HEK293 (cell line): ENCODE measurements around the gene DCAF4.
A peak's percentile ranks its signal among the peaks of the same experiment; 100 is the strongest.

Source experiments
- CTCF ChIA-PET: fragments of 350-600 bp; formaldehyde crosslinking; extraction: SDS; loops from one replicate; lab custom pipeline; 2021; ENCODE audit warnings: antibody characterized with exemption; lab: Yijun Ruan, JAX
- POLR2A ChIA-PET: fragments of 300-600 bp; formaldehyde crosslinking; extraction: SDS; loops from one replicate; lab custom pipeline; 2020; ENCODE audit warnings: antibody characterized with exemption, inconsistent platforms; lab: Yijun Ruan, JAX
- H3K27ac ChIP-seq: fragments of 200-500 bp; sonication (Bioruptor generic); 2 replicates; pipeline ENCODE4 v1.5.1; 2014; ENCODE audit warnings: low read depth, low read length, control low read depth, inconsistent platforms; ENCODE audit errors: extremely low read depth
- H3K36me3 ChIP-seq, 2 experiments: fragments of 200-500 bp in 1 of 2; sonication (Bioruptor generic) in 1 of 2; 1 replicate in 1 of 2; 2 replicates in 1 of 2; pipeline ENCODE4 v1.5.1; 2014 to 2017; ENCODE audit warnings: inconsistent platforms in 2 of 2, low read length in 2 of 2; ENCODE audit not compliant: control insufficient read depth in 2 of 2, insufficient read depth in 1 of 2
- H3K4me1 ChIP-seq: fragments of 200-500 bp; sonication (Bioruptor generic); 2 replicates; pipeline ENCODE4 v1.5.1; 2014; ENCODE audit warnings: mild to moderate bottlenecking, low read length, inconsistent platforms; ENCODE audit not compliant: control insufficient read depth, insufficient read depth
- H3K4me3 ChIP-seq: 2 replicates; pipeline ENCODE4 v1.5.1; 2011; ENCODE audit warnings: low read depth, mild to moderate bottlenecking, control low read depth, low read length, moderate library complexity
- H3K9me3 ChIP-seq: fragments of 200-500 bp; sonication (Bioruptor generic); 2 replicates; pipeline ENCODE4 v1.5.1; 2014; ENCODE audit warnings: low read depth, low read length, inconsistent platforms; ENCODE audit not compliant: control insufficient read depth, insufficient read depth
- AEBP2 ChIP-seq: fragments of 450-650 bp; formaldehyde crosslinking; IDR thresholded peaks from 2 replicates; pipeline ENCODE4 v1.5.1; 2016; ENCODE audit warnings: missing biosample characterization, missing genetic modification characterization, borderline replicate concordance
- GLI2 ChIP-seq: fragments of 450-650 bp; formaldehyde crosslinking; IDR thresholded peaks from 2 replicates; pipeline ENCODE4; 2017; ENCODE audit warnings: missing biosample characterization, missing genetic modification characterization, low read depth, borderline replicate concordance
- GLI4 ChIP-seq: fragments of 450-650 bp; formaldehyde crosslinking; IDR thresholded peaks from 2 replicates; pipeline ENCODE4 v1.5.1; 2016; ENCODE audit warnings: missing biosample characterization, missing genetic modification characterization
- GLIS1 ChIP-seq: fragments of 450-650 bp; formaldehyde crosslinking; IDR thresholded peaks from 2 replicates; pipeline ENCODE4 v1.5.1; 2016; ENCODE audit warnings: missing biosample characterization, missing genetic modification characterization
- HOXC10 ChIP-seq: sonication (generic); formaldehyde crosslinking; IDR thresholded peaks from 2 replicates; pipeline ENCODE4 v1.8.1; 2023; ENCODE audit warnings: mild to moderate bottlenecking, missing genetic modification reagents
- PRDM1 ChIP-seq: fragments of 450-650 bp; formaldehyde crosslinking; IDR thresholded peaks from 2 replicates; pipeline ENCODE4; 2016; ENCODE audit warnings: missing biosample characterization, missing genetic modification characterization
- SALL2 ChIP-seq: fragments of 450-650 bp; formaldehyde crosslinking; IDR thresholded peaks from 2 replicates; pipeline ENCODE4 v1.5.0; 2017; ENCODE audit warnings: missing biosample characterization, mild to moderate bottlenecking, missing genetic modification characterization, borderline replicate concordance
- SP7 ChIP-seq: fragments of 450-650 bp; formaldehyde crosslinking; IDR thresholded peaks from 2 replicates; pipeline ENCODE4 v1.5.1; 2016; ENCODE audit warnings: missing biosample characterization, missing genetic modification characterization
- ZBTB11 ChIP-seq: fragments of 450-650 bp; formaldehyde crosslinking; conservative IDR thresholded peaks from 2 replicates; pipeline ENCODE4 v1.5.1; 2016; ENCODE audit warnings: low read depth, missing biosample characterization, missing genetic modification characterization
- ZBTB21 ChIP-seq: fragments of 450-650 bp; formaldehyde crosslinking; IDR thresholded peaks from 2 replicates; pipeline ENCODE4 v1.5.1; 2017; ENCODE audit warnings: missing biosample characterization, missing genetic modification characterization
- ZNF10 ChIP-seq: fragments of 450-650 bp; formaldehyde crosslinking; IDR thresholded peaks from 2 replicates; pipeline ENCODE4 v1.5.1; 2017; ENCODE audit warnings: missing biosample characterization, missing genetic modification characterization
- ZNF133 ChIP-seq: fragments of 450-650 bp; formaldehyde crosslinking; IDR thresholded peaks from 2 replicates; pipeline ENCODE4 v1.5.1; 2016; ENCODE audit warnings: missing biosample characterization, missing genetic modification characterization
- ZNF148 ChIP-seq: fragments of 450-650 bp; formaldehyde crosslinking; IDR thresholded peaks from 2 replicates; pipeline ENCODE4 v1.5.0; 2017; ENCODE audit warnings: missing biosample characterization, missing genetic modification characterization, borderline replicate concordance
- ZNF169 ChIP-seq: fragments of 450-650 bp; formaldehyde crosslinking; IDR thresholded peaks from 2 replicates; pipeline ENCODE4 v1.5.1; 2016; ENCODE audit warnings: missing biosample characterization, missing genetic modification characterization
- ZNF211 ChIP-seq: fragments of 450-650 bp; formaldehyde crosslinking; IDR thresholded peaks from 2 replicates; pipeline ENCODE4 v1.5.1; 2016; ENCODE audit warnings: low read depth, missing biosample characterization, missing genetic modification characterization
- ZNF433 ChIP-seq: fragments of 450-650 bp; formaldehyde crosslinking; IDR thresholded peaks from 2 replicates; pipeline ENCODE4 v1.5.1; 2016; ENCODE audit warnings: missing biosample characterization, missing genetic modification characterization, low read depth
- ZNF473 ChIP-seq: fragments of 450-650 bp; formaldehyde crosslinking; IDR thresholded peaks from 2 replicates; pipeline ENCODE4 v1.5.1; 2017; ENCODE audit warnings: missing biosample characterization, missing genetic modification characterization
- ZNF544 ChIP-seq: fragments of 450-650 bp; formaldehyde crosslinking; IDR thresholded peaks from 2 replicates; pipeline ENCODE4 v1.5.0; 2017; ENCODE audit warnings: missing biosample characterization, missing genetic modification characterization
- ZNF580 ChIP-seq: fragments of 450-650 bp; formaldehyde crosslinking; IDR thresholded peaks from 2 replicates; pipeline ENCODE4 v1.5.1; 2016; ENCODE audit warnings: missing biosample characterization, missing genetic modification characterization
- ZNF621 ChIP-seq: fragments of 450-650 bp; formaldehyde crosslinking; IDR thresholded peaks from 2 replicates; pipeline ENCODE4 v1.5.1; 2017; ENCODE audit warnings: missing biosample characterization, missing genetic modification characterization
- ZNF624 ChIP-seq: fragments of 450-650 bp; formaldehyde crosslinking; IDR thresholded peaks from 2 replicates; pipeline ENCODE4 v1.5.1; 2017; ENCODE audit warnings: missing biosample characterization, missing genetic modification characterization
- ZNF792 ChIP-seq: fragments of 450-650 bp; formaldehyde crosslinking; IDR thresholded peaks from 2 replicates; pipeline ENCODE4 v1.5.1; 2016; ENCODE audit warnings: missing biosample characterization, missing genetic modification characterization
- ZSCAN4 ChIP-seq: fragments of 450-650 bp; formaldehyde crosslinking; IDR thresholded peaks from 2 replicates; pipeline ENCODE4 v1.5.1; 2017; ENCODE audit warnings: missing biosample characterization, missing genetic modification characterization
- ZSCAN5A ChIP-seq: fragments of 450-650 bp; formaldehyde crosslinking; IDR thresholded peaks from 2 replicates; pipeline ENCODE4 v1.5.1; 2016; ENCODE audit warnings: missing biosample characterization, missing genetic modification characterization

DCAF4 gene

DNA sequence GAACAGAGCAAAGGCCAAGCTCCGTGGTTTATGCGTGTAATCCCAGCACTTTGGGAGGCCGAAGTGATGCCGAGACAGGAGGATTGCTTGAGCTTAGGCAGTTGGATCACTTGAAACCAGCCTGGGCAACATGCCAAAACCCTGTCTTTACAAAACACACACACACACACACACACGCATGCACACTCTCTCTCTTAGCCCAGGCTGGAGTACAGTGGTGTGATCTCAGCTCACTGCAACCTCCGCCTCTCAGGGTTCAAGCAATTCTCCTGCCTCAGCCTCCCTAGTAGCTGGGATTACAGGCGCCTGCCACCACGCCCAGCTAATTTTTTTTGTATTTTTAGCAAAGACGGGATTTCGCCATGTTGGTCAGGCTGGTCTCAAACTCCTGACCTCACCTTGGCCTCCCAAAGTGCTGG is 36.1 kb downstream of the DCAF4 start (continued):
- TF ChIP-seq ZNF544 (tag by site-specific recombination) (0 out of 2 replicates have a peak, but pooled peaks have one; percentile 52), ZNF473 (tag by site-specific recombination) (peak; percentile 66; the same call in 1 of the 2 replicates), GLIS1 (tag by site-specific recombination) (peak; percentile 63), ZNF624 (tag by site-specific recombination) (0 out of 2 replicates have a peak, but pooled peaks have one; percentile 49), PRDM1 (tag by site-specific recombination) (peak; percentile 60; the same call in 1 of the 2 replicates), ZNF621 (0 out of 2 replicates have a peak, but pooled peaks have one; percentile 47), GLI4 (tag by site-specific recombination) (peak; percentile 68; the same call in 1 of the 2 replicates), SP7 (tag by site-specific recombination) (peak; percentile 53; the same call in 1 of the 2 replicates), SALL2 (tag by site-specific recombination) (peak; percentile 28; the same call in 1 of the 2 replicates), ZBTB21 (tag by site-specific recombination) (0 out of 2 replicates have a peak, but pooled peaks have one; percentile 9), ZSCAN4 (tag by site-specific recombination) (peak; percentile 91), ZNF133 (peak; percentile 44; the same call in 1 of the 2 replicates), ZNF580 (tag by site-specific recombination) (0 out of 2 replicates have a peak, but pooled peaks have one; percentile 10), ZNF148 (tag by site-specific recombination) (peak; percentile 97), ZNF169 (peak; percentile 86; the same call in 1 of the 2 replicates)

- no peak overlapping the region for H3K27ac ChIP-seq
- H3K4me3 ChIP-seq = no peak overlapping the region
- H3K4me1 ChIP-seq = no peaks in the 10 kb centered on the region; the same call in 1 of the 2 replicates
- H3K36me3 ChIP-seq = peaks cover 4 to 46% of the 10 kb centered on the region in 2 experiments; a peak in 2 of 3 replicates
- CTCF ChIA-PET = interaction anchor here (1.0 to 3.0 kb wide), 3 partner anchors 14 to 447 kb away, joined by 3 to 14 read pairs (median 4); no protein-coding TSS in a partner anchor
- no peaks in the 10 kb centered on the region for H3K9me3 ChIP-seq
- POLR2A ChIA-PET = interaction anchor here (0.7 to 2.2 kb wide), 5 partner anchors 12 to 528 kb away, joined by 3 to 6 read pairs (median 3); partner anchors contain the start of genes DPF3, RBM25 and RIOX1
- TF ChIP-seq ZNF211 (no peak), AEBP2 (tag by site-specific recombination) (no peak), HOXC10 (no peak), GLI2 (tag by site-specific recombination) (no peak), ZNF10 (tag by site-specific recombination) (peak; percentile 91), ZNF433 (no peak), ZSCAN5A (tag by site-specific recombination) (no peak), ZBTB11 (tag by site-specific recombination) (no peak), ZNF792 (tag by site-specific recombination) (no peak)
These were observed 36.6 kb downstream of the DCAF4 start for GRCh38 chr14:72962829-72963312.
